Stomach (tissue), 9 donors: ENCODE data around the gene MZB1. TPM values are rescaled to one million over a fixed set of nuclear protein-coding genes. Genes with fewer than 3 reads are reported as not detected.

ENCODE experiments used
- DNase-seq, 2 donors: peaks; one replicate each; pipeline versions ENCODE4 v3.0.0 to v3.0.0-alpha.2; 2013 to 2019
- H3K27ac ChIP-seq, 5 donors: fragments of 200-600 bp in 4 of 5; sonication (generic) in 4 of 5; one replicate each; pipeline ENCODE4 v1.5.1; 2013 to 2019; ENCODE audit warnings: mild to moderate bottlenecking in 1 of 5, moderate library complexity in 1 of 5
- H3K27me3 ChIP-seq, 3 donors: fragments of 200-600 bp; sonication (generic); one replicate each; pipeline ENCODE4 v1.5.1; 2017 to 2019; ENCODE audit warnings: mixed run types in 1 of 3
- H3K36me3 ChIP-seq, 4 donors: fragments of 200-600 bp; sonication (generic); 1 replicate in 3 of 4; 2 replicates in 1 of 4; pipeline ENCODE4 v1.5.1; 2016 to 2019
- H3K4me1 ChIP-seq, 4 donors: fragments of 200-600 bp; sonication (generic); one replicate each; pipeline ENCODE4 v1.5.1; 2016 to 2019
- H3K4me3 ChIP-seq, 4 donors: fragments of 200-600 bp; sonication (generic) in 3 of 4; one replicate each; pipeline ENCODE4 v1.5.1; 2016 to 2019; ENCODE audit warnings: mild to moderate bottlenecking in 1 of 4
- H3K9me3 ChIP-seq, 4 donors: fragments of 200-600 bp; sonication (generic); one replicate each; pipeline ENCODE4 v1.5.1; 2016 to 2019
- CTCF ChIP-seq, 7 experiments: fragments of 450-650 bp in 4 of 7; fragments of 200-600 bp in 3 of 7; sonication (generic) in 3 of 7; IDR thresholded peaks; one replicate each; pipeline ENCODE4 v1.5.1; 2016 to 2019; ENCODE audit warnings: antibody characterized with exemption in 7 of 7, control low read depth in 2 of 7, mild to moderate bottlenecking in 1 of 7
- EP300 ChIP-seq: sonication (generic); formaldehyde crosslinking; IDR thresholded peaks from one replicate; pipeline ENCODE4 v1.6.1; 2017; ENCODE audit warnings: antibody characterized with exemption
- POLR2A ChIP-seq, 4 donors: fragments of 450-650 bp; IDR thresholded peaks; one replicate each; pipeline ENCODE4 v1.6.1; 2016; ENCODE audit warnings: antibody characterized with exemption in 4 of 4, control low read depth in 2 of 4, mild to moderate bottlenecking in 1 of 4, moderate library complexity in 1 of 4
- POLR2AphosphoS5 ChIP-seq, 3 donors: sonication (generic); formaldehyde crosslinking; IDR thresholded peaks; one replicate each; pipeline ENCODE4 v1.6.1; 2016; ENCODE audit warnings: antibody characterized with exemption in 3 of 3
- WGBS, 5 donors: extraction: QIAGEN DNeasy Blood & Tissue Kit in 3 of 5; methylation state at CpG; one replicate each; pipeline versions ENCODE4 v1.1.5 to v1.1.7; 2013 to 2018; 5-methylcytosine and 5-hydroxymethylcytosine counted together
- intact Hi-C: fragments of 100-400 bp; cut with DNase I; formaldehyde crosslinking; loops from one replicate; pipeline ENCODE4 v1.15.1; 2023; ENCODE audit warnings: low total_unique reads
- polyA plus RNA-seq, 3 donors: library from polyadenylated mRNA; stranded (reverse); fragments of 200-250 nt; gene quantifications; one replicate each; pipeline ENCODE4 v1.2.3, GENCODE V29; 2013
- total RNA-seq, 5 donors: library from RNA; depleted of rRNA; stranded (reverse); fragments of >200 nt; gene quantifications; one replicate each; pipeline versions ENCODE4 v1.1.0 to v1.2.3, GENCODE V29; 2014 to 2016
- donor health status: healthy with polysubstance abuse.
- donor health status: Bipolar disorder and iron deficiency.
- donor health status: healthy.

The MZB1 gene
- total and polyA plus RNA-seq, 8 donors, result 1.1 to 15.8 (median 7.6) TPM; not detected in 1

GRCh38 chr5:139408191-139408590 lies 18.5 kb upstream of the MZB1 start:
- Histone ChIP-seq H3K27me3 (no peaks in the 10 kb centered on the region), H3K9me3 (no peaks in the 10 kb centered on the region), H3K4me3 (no peak overlapping the region), H3K27ac (no peak overlapping the region), H3K36me3 (peaks cover 0 to 14% (median 8%) of the 10 kb centered on the region in 4 donors), H3K4me1 (peaks cover 8 to 26% (median 12%) of the 10 kb centered on the region in 4 donors)
- intact Hi-C loops, result no loop called here
- TF ChIP-seq EP300 (no peak), POLR2AphosphoS5 (IDR thresholded peaks at IDR 0.05) (no peak), CTCF (IDR thresholded peaks at IDR 0.05) (no peak), POLR2A (IDR thresholded peaks at IDR 0.05) (no peak)
- WGBS, 5 donors, result 92 to 97% (median 95%) methylated on average over 7 of the region's 7 CpGs
- no peak for DNase-seq

- DNase-seq, result no peak
- peaks cover 10 to 31% (median 17%) of the 10 kb centered on the region in 4 donors for H3K4me1 ChIP-seq
- TF ChIP-seq EP300, result no peak
- no peak for TF ChIP-seq POLR2AphosphoS5 (IDR thresholded peaks at IDR 0.05)
- no peak for TF ChIP-seq CTCF (IDR thresholded peaks at IDR 0.05)
- TF ChIP-seq POLR2A (IDR thresholded peaks at IDR 0.05), result no peak
- no peak overlapping the region for H3K27ac ChIP-seq
- no peak overlapping the region for H3K4me3 ChIP-seq
- no peaks in the 10 kb centered on the region for H3K9me3 ChIP-seq
- intact Hi-C loops, result no loop called here
- peaks cover 0 to 8% (median 3%) of the 10 kb centered on the region in 4 donors for H3K36me3 ChIP-seq
- H3K27me3 ChIP-seq, result no peaks in the 10 kb centered on the region
Measured at GRCh38 chr5:139407517-139407916, 17.8 kb upstream of the MZB1 start.

DNA sequence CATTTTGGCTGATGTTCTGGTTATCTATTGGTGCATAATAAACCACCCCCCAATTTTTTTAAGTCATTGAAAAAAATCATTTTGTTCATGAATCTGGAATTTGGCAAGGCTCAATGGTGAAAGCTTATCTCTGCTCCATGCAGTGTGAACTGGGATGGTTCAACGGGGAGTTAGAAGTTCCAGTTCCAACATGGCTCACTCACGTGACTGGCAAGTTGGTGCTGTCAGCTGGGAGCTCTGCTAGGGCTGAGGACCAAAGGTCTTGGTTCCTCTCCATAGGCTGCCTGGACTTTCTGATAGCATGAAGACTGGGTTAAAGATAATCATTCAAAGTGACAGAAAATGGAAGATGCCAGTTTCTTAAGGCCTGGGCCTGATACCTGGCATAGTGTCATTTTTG lies 17.2 kb upstream of the MZB1 start:
- WGBS, 5 donors, result 58 to 72% (median 70%) methylated on average over 2 of the region's 2 CpGs
- H3K36me3 ChIP-seq, result peaks cover 0 to 4% (median 0%) of the 10 kb centered on the region in 4 donors
- no peak for DNase-seq
- no peak overlapping the region for H3K4me3 ChIP-seq
- H3K4me1 ChIP-seq, result peaks cover 10 to 31% (median 17%) of the 10 kb centered on the region in 4 donors
- no peak for TF ChIP-seq POLR2A (IDR thresholded peaks at IDR 0.05)
- TF ChIP-seq CTCF (IDR thresholded peaks at IDR 0.05), result no peak
- TF ChIP-seq POLR2AphosphoS5 (IDR thresholded peaks at IDR 0.05), result no peak
- TF ChIP-seq EP300, result no peak
- intact Hi-C loops, result no loop called here
- no peak overlapping the region for H3K27ac ChIP-seq
- H3K9me3 ChIP-seq, result no peaks in the 10 kb centered on the region
- no peaks in the 10 kb centered on the region for H3K27me3 ChIP-seq

GRCh38 chr5:139404484-139404840 lies 14.7 kb upstream of the MZB1 start:
- no peak for DNase-seq
- intact Hi-C loops, result no loop called here
- Histone ChIP-seq H3K9me3 (no peaks in the 10 kb centered on the region), H3K27ac (peak overlapping the region; percentile 85 to 93 (median 90)), H3K27me3 (no peaks in the 10 kb centered on the region), H3K36me3 (peaks cover 0 to 3% (median 0%) of the 10 kb centered on the region in 4 donors), H3K4me1 (peaks cover 10 to 17% (median 15%) of the 10 kb centered on the region in 4 donors), H3K4me3 (peak overlapping the region; percentile 43 to 56 (median 48))
- 41 to 52% (median 48%) methylated on average over 5 of the region's 5 CpGs for WGBS, 5 donors
- no peak for TF ChIP-seq POLR2AphosphoS5 (IDR thresholded peaks at IDR 0.05)
- TF ChIP-seq POLR2A (IDR thresholded peaks at IDR 0.05), result no peak
- TF ChIP-seq EP300, result no peak
- no peak for TF ChIP-seq CTCF (IDR thresholded peaks at IDR 0.05)
